GM12874 (cell line): ENCODE results near the gene MOB1B.

ENCODE experiments used
- CTCF ChIP-seq: IDR thresholded peaks from 2 replicates; pipeline ENCODE4 v1.5.1; 2011; ENCODE audit warnings: low read depth, mild to moderate bottlenecking, control low read depth, low read length, moderate library complexity; ENCODE audit not compliant: insufficient read depth

MOB1B gene

DNA sequence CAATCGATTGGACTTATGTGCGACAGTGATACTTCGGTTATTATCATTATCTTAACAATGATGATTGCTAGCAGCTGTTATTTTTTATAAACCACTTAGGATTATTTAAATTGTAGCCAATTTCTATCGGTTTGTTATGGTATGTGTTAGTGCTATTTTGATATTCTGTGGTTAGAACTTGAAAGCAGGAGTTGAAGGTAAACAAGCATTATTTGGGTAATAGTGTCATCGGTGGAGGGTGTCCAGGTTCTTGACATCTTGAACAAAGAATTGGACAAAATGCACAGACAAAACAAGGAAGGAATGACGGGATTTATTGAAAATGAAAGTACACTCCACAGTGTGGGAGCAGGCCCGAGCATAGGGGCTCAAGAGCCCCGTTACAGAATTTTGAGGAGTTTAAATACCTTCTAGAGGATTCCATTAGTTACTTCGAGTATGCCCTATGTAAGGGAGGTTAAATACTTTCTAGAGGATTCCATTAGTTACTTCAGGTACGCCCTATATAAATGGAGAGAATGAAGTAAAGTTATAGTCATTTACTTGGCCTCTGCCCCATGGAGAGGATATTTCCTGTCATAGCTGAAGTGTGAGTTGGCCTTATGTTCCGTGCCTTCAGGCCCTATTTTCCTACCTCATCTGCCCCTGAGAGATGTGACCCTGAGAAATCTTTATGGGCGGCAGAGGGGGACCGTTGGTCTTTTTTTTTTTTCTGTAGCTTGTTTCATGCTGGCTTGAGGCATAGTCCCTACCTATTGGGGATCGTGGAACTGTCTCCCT lies 13.1 kb downstream of the MOB1B start:
- TF ChIP-seq CTCF: no peak

DNA sequence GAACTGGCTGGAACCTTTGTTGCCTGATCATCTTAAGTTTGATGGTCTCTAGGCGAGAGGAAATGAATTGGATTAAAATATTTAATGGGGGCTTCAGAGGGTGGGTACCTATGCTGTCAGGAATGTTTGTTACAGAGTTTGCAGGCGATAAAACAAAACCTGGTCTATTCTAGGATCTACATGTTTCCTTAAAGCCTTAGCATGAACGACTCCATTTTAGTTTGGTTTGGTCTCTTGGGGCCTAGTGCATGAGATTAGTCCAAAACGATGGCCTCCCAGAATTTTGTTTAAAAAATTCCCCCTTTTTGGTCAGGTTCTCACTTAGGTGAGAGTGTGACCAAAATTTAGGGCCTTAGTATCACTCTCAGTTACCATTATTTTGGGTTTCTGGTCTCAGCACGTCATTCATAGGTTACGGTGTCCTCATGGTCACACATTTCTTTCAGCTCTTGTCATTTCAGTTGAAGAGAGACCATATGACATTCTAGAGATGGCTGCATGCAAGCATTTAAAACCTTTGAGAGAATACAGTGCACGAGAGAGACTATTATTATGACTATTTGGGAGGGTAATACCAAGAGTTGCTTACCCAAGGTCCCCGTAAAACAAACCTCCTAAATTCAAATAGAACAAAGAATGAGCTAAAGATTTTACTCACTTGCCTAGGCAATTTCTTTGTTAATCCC lies 13.8 kb downstream of the MOB1B start:
- no peak for TF ChIP-seq CTCF

DNA sequence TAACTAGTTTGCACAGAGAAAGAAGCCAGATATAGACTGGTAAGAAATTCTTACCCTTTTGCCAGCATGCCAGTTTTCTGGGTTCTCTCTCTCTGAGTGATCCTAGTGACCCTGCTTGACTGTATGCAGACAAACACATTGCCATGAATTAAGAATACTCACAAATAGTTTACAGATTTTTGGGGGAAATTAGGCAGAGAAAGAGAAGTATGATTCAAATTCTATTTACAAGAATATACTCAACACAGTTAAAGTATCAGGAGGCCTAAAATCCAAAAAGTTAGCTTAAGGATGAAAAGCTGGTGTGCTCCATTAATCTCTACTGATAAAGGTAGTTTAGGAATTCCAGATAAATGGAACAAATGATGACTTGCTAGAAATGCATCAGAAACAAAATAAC lies 18.4 kb downstream of the MOB1B start:
- TF ChIP-seq CTCF: no peak

DNA sequence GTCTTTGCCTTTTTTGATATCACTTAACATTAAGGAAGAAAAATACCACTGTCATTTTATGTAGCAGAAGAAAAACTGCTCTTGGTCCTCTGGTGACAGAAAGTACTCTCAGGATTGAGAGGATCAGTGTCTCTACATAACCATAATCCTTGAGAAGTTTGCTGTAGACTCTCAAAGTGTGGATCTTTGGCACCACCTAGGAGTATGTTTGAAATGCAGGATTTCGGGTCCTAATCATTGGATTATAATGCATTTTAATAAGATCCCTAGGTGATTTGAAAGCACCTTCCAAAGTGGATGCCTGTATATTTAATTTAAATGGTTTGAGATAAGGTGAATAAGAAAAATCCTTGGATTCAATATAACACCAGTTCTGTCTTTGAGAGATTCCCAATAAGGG lies 23.2 kb downstream of the MOB1B start:
- TF ChIP-seq CTCF: no peak

DNA sequence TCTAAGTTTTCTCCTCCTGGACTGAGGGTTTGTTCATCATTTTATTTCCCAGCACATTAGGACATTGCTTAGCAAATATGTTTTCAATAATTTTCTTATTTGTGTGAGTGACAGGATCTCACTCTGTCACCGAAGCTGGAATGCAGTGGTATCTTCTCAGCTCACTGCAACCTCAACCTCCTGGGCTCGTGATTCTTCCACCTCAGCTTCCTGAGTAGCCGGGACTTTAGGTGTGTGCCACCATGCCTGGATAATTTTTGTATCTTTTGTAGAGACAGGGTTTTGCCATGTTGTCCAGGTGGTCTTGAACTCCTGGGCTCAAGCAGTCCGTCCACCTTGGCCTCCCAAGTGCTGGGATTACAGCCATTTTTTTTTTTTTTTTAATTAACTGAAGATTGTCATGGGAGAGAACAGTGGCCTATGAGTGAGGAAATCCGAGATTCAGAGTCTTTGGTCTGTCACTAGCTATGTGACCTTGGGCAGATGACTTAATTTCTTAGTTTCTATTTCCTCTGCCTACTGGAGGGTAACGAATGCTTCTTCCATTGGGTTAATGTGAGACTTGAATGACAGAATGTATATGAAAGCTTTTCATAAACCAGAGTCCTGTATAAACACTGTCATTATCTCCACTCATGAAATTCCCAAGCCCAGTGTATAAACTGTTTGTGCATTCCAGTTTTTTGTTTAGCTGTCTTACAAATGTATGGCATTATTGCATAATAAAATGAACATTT lies 23.9 kb downstream of the MOB1B start:
- TF ChIP-seq CTCF: no peak

- TF ChIP-seq CTCF: no peak
Measured at GRCh38 chr4:70927502-70928137, 25.5 kb downstream of the MOB1B start.
